Activated naive CD4-positive, alpha-beta T cell treated with anti-CD3 and anti-CD28 coated beads, Interleukin-2, amount 50 U/mL, for 16 hours (primary cell): ENCODE measurements around the gene HM13.
"Not testable (repeated sequence)": the region's sequence is repeated elsewhere in the genome, so short reads cannot be mapped to it uniquely, and the experiment has no call there.

Source experiments
- DNase-seq: peaks from one replicate; pipeline ENCODE4 v3.0.0-alpha.2; 2020

HM13 gene

GRCh38 chr20:31514154-31515071, at the start of gene HM13:
HM13 (plus strand) TSS chr20:31514442; CDS start chr20:31514552, 110 bp downstream.
- DNase-seq = peak; percentile 87

DNA sequence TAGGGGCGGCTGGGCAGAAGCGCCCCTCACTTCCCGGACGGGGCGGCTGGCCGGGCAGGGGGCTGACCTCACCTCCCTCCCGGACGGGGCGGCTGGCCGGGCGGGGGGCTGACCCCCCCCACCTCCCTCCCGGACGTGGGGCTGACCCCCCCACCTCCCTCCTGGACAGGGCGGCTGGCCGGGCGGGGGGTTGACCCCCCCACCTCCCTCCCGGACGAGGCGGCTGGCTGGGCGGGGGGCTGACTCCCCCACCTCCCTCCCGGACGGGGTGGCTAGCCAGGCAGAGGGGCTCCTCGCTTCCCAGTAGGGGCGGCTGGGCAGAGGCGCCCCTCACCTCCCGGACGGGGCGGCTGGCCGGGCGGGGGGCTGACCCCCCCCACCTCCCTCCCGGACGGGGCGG, 43.3 kb upstream of the HM13 start:
- DNase-seq = not testable (repeated sequence)

DNA sequence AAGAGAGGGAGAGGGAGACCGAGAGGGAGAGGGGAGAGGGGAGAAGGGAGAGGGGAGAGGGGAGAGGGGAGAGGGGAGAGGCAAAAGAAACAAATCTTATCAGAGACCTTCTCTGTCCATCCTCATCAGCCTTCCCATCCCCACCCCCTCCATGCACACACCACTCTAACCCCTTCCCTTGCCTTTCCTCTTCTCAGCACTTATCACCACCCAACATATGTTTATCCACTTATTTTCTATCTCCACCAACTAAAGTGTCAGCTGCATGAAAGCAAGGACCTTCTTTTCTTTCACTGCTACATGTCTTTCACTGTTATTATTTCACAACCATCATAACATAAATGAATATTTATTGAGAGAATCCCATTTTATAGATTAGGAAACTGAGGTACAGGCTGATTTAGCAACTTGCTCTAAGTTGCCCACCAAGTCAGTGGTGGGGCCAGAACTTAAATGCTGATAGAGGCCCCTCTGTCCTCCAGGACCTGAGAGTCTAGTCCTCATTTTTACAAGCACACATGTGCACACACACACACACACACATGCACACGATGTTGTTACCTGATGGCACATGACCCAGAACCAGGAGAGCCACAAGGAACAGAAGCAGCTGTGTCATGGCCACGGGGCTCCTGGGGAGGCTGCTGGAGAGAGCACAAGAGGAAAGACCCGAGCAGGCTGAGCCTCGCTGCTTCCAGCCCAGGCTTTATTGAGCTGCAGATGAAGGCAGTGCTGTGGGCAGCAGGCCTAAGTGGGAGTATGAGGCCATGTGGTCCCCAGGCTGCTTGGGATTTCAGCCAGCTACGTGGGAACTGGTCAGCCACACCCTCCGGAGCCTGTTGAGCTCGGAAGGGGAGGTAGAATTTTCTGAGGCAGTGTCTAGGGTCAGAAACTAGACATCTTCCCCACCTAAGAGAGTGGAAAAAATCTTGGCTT, 41.6 kb upstream of the HM13 start:
- no peak for DNase-seq

DNA sequence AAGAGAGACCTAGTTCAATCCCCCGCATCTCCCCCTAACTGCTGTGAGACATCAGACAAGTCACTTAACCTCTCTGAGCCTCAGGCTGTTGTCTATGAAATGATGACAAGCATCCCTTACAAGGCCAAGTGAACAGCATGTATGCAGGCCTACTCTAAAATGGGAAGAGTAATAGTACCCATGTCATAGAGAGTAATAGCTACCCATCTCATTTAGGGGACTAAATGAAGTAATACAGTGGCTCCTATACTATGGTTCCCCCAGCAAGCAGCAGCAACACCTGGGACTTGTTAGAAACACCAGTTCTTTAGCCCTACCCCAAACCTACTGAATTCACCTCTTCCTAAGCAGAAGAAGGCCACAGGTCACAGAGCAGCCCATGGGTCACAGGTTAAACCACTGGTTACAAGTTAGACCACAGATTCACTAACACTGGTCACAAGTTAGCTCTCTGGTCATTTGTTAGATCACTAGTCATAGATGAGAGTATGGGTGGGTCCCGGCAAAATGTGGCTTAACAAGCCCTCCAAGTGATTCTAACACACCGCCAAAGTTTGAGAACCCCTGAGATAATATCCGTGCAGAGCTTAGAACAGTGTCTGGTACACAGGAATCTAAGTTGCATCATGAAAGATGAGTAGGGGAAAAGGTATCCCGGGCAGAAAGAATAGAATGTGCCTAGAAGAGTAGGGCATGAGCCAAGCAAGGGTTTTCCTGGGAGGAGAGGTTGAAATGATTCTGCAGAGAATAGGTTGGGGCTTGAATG, 40.7 kb upstream of the HM13 start:
- DNase-seq = no peak

- no peak for DNase-seq
These were observed 40.2 kb upstream of the HM13 start for GRCh38 chr20:31474097-31474436.

- no peak for DNase-seq
These were observed 39.3 kb upstream of the HM13 start, which contains the start of the genes DEFB124 and REM1 for GRCh38 chr20:31474758-31475427. DEFB124 (minus strand) TSS chr20:31475127; CDS start chr20:31473013, 2,114 bp downstream. REM1 (plus strand) TSS chr20:31475288; CDS start chr20:31476446, 1,158 bp downstream.

DNA sequence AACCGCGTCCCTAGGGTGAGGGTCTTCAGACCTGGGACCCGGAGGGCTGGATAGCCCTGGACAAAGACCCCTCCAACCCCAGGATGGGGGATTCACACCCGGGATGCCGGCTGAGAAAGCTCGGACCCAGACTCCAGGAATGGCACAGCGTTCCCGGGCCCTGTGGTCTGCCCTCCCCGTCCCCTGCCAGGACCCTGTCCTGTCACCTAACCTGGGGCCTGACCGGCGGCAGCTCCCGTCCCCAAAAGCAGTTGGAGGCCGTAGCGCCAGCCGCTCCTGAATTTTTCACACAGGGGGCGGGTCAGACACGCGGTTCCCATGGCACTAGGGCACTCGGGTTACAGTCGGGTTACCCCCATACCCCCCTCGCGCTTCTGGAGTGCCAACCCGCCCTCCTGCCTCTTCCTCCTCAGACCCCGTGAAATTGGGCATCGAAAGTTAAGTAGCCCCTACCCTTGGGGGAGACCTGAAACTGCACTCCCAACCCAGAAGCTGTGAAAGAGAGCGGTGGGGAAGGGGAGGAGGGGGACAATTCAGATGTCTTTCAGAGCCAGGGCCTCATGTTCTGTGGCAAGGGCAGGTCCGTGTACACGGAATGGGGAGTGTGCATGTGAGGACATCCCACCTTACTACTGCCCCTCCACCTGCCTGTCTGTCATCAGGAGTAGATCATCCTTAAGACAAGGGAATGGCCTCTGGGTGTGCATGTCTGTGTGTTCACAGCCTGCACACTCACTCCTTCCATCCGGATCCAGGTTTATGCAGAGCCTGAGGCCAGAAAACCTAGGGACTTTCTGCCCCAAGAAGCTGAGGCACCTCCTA, 38.6 kb upstream of the HM13 start:
- no peak for DNase-seq

DNA sequence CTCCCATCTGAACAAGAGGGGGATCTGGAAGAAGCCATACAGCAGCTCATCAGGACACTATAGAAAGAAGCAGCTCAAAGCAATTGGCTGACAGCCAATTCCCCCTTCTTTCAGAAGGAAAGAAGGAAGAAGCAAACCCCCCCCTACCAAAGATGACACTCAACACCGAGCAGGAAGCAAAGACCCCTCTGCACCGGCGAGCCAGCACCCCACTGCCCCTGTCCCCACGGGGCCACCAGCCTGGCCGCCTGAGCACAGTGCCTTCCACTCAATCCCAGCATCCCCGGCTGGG, 38.0 kb upstream of the HM13 start:
- no peak for DNase-seq

DNA sequence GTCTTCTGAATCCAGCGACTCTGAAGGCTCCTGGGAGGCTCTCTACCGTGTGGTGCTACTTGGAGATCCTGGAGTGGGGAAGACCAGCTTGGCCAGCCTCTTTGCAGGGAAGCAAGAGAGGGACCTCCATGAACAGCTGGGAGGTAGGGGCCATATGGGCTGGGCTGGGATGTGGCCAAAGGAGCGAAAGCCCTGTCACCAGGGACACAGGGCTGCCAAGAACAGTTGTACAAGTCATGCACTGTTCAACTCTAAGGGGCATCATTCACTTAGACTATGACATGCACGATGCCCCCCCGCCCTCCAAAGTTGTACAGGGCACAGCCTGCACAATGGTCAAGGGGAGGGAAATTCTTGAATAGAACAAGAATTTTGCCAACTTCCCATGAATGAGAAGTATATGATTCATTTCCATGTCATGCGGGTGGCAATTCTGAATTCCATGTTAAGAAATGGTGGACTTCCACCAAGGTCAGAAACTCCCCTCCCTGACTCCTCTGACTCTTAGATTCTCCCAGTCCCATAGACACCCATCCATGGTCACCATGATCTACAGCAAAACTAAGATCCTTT, 37.5 kb upstream of the HM13 start:
- DNase-seq = no peak

- DNase-seq = no peak
These were observed 30.2 kb upstream of the HM13 start for GRCh38 chr20:31484001-31484400.

GRCh38 chr20:31485450-31486339, 28.5 kb upstream of the HM13 start:
- DNase-seq = no peak

DNA sequence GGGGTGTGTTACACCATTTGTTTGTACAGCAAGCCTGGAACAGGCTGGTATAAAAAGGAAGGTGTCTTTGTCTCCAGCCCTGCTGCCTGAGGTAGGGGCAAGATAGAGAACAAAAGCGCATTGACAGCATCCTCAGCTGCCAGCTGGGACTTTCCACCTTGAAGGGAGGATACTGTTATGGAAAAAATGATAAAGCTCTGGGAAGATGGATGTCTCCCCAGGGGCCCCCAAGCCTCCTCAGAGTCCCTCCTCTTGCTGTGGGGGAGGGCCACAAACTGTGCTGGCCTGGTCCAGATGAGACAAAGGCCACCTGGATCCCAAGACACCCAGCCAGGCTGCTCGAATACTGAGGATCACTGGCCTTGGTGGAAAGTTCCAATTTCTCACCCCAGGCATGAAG, 26.1 kb upstream of the HM13 start:
- DNase-seq = no peak

DNA sequence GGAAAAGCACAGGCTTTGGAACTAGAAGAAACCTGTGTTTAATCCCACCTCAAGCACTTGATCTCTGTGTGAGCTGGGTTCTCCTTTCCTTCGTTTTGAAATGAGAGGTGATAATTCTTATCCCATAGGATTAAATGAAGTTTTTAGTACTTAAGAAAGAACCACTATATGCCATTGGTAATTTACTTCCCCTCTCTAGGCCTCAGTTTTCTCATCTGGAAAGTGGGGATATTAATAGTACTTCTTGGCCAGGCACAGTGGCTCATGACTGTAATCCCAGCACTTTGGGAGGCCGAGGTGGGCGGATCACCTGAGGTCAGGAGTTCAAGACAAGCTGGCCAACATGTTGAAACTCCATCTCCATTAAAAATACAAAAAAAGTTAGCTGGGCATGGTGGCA, 25.1 kb upstream of the HM13 start:
- DNase-seq = no peak

DNA sequence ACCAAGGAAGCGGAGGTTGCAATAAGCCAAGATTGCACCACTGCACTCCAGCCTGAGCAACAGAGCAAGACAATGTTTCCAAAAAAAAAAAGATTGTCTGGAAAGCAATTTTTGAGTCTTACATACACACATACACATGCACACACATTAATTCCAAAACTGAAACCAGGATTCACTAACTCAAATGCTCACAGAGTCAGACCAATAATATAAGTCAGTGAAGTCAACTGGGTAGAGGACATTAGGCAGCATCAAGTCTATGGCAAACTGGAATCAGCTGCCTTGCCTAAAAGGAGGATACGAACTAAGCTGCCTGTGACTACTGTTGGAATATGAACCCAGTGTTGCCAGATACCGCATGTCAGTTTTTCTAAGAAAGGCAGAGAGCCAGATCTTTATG, 23.5 kb upstream of the HM13 start:
- no peak for DNase-seq

DNA sequence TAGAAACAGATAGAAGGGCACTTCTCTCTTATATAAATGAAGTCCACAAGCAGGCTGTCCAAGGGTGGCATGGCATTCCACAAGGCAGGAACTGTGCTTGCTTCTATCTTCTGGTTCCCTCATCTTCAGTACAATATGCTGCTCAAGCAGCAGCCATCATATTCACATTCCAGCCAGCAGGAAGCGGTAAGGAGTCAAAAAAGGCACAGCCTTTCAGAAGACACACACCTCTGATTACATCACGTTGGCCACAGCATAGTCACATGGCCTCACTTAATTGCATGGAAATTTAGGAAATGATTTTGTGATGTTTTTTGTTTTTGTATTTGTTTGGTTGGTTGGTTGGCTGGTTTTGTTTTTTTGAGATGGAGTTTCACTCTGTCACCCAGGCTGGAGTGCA, 20.1 kb upstream of the HM13 start:
- DNase-seq = no peak

- no peak for DNase-seq
These were observed 17.4 kb upstream of the HM13 start for GRCh38 chr20:31496761-31497295.

GRCh38 chr20:31497838-31498540, 16.3 kb upstream of the HM13 start:
- DNase-seq = no peak

GRCh38 chr20:31500527-31500926, 13.7 kb upstream of the HM13 start:
- no peak for DNase-seq
